Parathyroid adenoma (tissue), 2 donors: ENCODE data around the gene LGSN.

ENCODE experiments used
- H2AFZ ChIP-seq: fragments of 300-600 bp; sonication (generic); one replicate; pipeline ENCODE4 v1.7.0; 2017; ENCODE audit warnings: antibody characterized with exemption, mild to moderate bottlenecking
- H3K27ac ChIP-seq: fragments of 300-600 bp; sonication (generic); one replicate; pipeline ENCODE4 v1.7.0; 2017
- H3K27me3 ChIP-seq: fragments of 300-600 bp; sonication (generic); one replicate; pipeline ENCODE4 v1.7.0; 2017; ENCODE audit warnings: low read length; ENCODE audit not compliant: control insufficient read depth, insufficient read depth
- H3K36me3 ChIP-seq: fragments of 300-600 bp; sonication (generic); one replicate; pipeline ENCODE4 v1.7.0; 2017; ENCODE audit warnings: low read length; ENCODE audit not compliant: control insufficient read depth, insufficient read depth
- H3K4me1 ChIP-seq: fragments of 300-600 bp; sonication (generic); one replicate; pipeline ENCODE4 v1.7.0; 2017; ENCODE audit warnings: control low read depth
- H3K4me2 ChIP-seq: fragments of 300-600 bp; sonication (generic); one replicate; pipeline ENCODE4 v1.7.0; 2017; ENCODE audit warnings: low read length
- H3K4me3 ChIP-seq: fragments of 300-600 bp; sonication (generic); one replicate; pipeline ENCODE4 v1.7.0; 2017; ENCODE audit warnings: low read depth, low read length
- H3K79me2 ChIP-seq: fragments of 300-600 bp; sonication (generic); one replicate; pipeline ENCODE4 v1.7.0; 2017; ENCODE audit warnings: control low read depth
- H3K9ac ChIP-seq: fragments of 300-600 bp; sonication (generic); one replicate; pipeline ENCODE4 v1.7.0; 2017; ENCODE audit warnings: mild to moderate bottlenecking
- H3K9me3 ChIP-seq: fragments of 300-600 bp; sonication (generic); one replicate; pipeline ENCODE4 v1.7.0; 2017; ENCODE audit warnings: low read length; ENCODE audit not compliant: control insufficient read depth
- TF ChIP-seq, protein P1 (sequence below): fragments of 300-600 bp; sonication (generic); IDR thresholded peaks from one replicate; pipeline ENCODE4 v1.7.0; 2017; ENCODE audit warnings: antibody characterized with exemption, mild to moderate bottlenecking
- donor health status: primary hyperparathyroidism.

The LGSN gene

DNA sequence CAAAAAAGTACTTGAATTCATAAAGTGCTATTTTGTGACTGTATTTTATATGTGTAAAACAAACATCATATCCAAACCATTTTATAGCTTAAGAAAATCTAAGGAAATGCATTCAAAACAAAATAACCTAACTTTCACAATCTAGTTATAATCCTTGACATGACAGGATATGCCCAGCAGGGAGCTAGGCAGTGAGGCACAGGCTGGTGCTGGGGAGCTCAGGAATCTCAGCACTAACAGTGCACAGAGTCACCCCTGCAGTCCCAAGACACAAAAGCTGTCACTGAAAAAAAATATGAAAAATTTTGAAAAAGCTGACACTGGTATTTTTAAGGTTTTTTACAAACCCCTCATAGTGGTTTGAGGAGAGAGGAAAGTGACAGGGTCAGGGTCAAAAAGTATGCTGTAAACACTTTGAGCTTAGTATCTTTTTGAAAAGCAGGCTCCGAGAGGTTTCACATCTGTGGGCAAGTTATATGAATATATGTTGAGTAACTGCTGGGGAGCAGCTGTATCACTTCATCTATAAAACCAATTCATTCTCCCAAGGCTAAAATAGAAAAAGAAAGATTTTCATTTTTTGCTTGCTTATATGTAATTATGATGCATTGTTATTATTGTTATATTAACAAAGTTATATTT, 24.1 kb downstream of the LGSN start:
- Histone ChIP-seq H3K4me2 (no peak overlapping the region), H3K9me3 (no peaks in the 10 kb centered on the region), H3K27me3 (no peaks in the 10 kb centered on the region), H3K79me2 (no peaks in the 10 kb centered on the region), H3K9ac (no peak overlapping the region), H3K4me3 (no peak overlapping the region), H3K27ac (no peak overlapping the region), H3K4me1 (no peaks in the 10 kb centered on the region), H3K36me3 (no peaks in the 10 kb centered on the region), H2AFZ (no peak overlapping the region)
- TF ChIP-seq, protein P1, sequence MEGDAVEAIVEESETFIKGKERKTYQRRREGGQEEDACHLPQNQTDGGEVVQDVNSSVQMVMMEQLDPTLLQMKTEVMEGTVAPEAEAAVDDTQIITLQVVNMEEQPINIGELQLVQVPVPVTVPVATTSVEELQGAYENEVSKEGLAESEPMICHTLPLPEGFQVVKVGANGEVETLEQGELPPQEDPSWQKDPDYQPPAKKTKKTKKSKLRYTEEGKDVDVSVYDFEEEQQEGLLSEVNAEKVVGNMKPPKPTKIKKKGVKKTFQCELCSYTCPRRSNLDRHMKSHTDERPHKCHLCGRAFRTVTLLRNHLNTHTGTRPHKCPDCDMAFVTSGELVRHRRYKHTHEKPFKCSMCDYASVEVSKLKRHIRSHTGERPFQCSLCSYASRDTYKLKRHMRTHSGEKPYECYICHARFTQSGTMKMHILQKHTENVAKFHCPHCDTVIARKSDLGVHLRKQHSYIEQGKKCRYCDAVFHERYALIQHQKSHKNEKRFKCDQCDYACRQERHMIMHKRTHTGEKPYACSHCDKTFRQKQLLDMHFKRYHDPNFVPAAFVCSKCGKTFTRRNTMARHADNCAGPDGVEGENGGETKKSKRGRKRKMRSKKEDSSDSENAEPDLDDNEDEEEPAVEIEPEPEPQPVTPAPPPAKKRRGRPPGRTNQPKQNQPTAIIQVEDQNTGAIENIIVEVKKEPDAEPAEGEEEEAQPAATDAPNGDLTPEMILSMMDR: no peak

DNA sequence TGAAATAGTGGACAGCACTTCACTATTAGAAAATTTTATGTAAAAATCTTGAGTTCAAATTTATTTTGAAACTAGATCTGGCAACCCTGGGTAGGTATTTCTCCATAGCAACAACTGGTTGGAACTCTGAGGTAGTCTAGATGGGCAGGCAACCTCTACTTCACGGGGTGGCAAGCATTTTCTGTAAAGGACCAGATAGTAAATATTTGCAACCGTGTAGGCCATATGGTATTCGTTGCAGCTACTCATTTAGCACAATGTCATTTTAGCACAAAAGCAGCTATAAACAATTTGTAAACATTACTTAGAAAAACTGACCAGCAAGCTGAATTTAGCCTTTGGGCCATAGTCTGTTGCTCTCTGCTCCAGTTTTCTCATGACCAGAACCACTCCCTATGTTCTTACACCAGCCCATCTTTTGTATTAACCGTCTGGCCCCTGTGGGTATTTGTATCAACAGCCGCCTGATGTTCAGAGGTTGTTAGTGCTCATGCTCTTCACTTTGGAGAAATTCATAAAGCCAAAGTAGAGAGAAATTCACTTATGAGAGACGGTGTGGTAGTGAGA, 29.2 kb downstream of the LGSN start:
- Histone ChIP-seq H3K4me1 (no peaks in the 10 kb centered on the region), H3K27ac (no peak overlapping the region), H3K9me3 (no peaks in the 10 kb centered on the region), H3K4me2 (no peak overlapping the region), H2AFZ (no peak overlapping the region), H3K9ac (no peak overlapping the region), H3K27me3 (no peaks in the 10 kb centered on the region), H3K36me3 (no peaks in the 10 kb centered on the region), H3K4me3 (no peak overlapping the region), H3K79me2 (no peaks in the 10 kb centered on the region)
- TF ChIP-seq, protein P1: no peak

DNA sequence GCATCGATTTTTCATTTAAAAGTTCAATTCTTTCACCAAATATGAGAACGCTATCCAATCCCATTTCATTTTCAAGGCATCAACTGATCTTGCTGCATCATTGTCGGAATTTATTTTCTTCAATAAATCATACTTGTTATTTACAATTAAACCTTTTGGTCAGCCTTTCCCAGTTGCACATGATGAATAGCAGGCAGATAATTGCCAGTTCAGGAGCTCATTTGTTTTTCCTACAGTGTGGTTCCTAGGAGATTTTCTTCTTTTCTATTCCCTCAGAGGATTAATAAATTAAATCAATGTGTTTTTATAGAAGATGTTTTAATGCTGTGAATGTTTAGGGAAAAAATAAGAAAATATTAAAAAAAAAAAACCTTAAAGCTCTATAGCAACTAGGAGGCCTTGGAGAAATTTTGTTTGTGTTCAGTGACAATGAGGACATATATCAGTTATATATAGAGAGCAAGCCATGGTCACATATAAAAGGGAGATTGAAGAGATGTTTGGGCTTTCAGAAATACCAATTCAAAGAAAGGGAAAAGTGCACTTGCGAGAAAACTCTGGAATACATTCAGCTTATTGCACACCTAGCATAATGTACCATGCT, 30.4 kb downstream of the LGSN start:
- no peaks in the 10 kb centered on the region for H3K4me1 ChIP-seq
- no peak overlapping the region for H3K27ac ChIP-seq
- H3K36me3 ChIP-seq: no peaks in the 10 kb centered on the region
- H3K4me2 ChIP-seq: no peak overlapping the region
- H3K9me3 ChIP-seq: no peaks in the 10 kb centered on the region
- H2AFZ ChIP-seq: no peak overlapping the region
- TF ChIP-seq, protein P1: no peak
- no peaks in the 10 kb centered on the region for H3K27me3 ChIP-seq
- no peak overlapping the region for H3K9ac ChIP-seq
- no peaks in the 10 kb centered on the region for H3K79me2 ChIP-seq
- no peak overlapping the region for H3K4me3 ChIP-seq

DNA sequence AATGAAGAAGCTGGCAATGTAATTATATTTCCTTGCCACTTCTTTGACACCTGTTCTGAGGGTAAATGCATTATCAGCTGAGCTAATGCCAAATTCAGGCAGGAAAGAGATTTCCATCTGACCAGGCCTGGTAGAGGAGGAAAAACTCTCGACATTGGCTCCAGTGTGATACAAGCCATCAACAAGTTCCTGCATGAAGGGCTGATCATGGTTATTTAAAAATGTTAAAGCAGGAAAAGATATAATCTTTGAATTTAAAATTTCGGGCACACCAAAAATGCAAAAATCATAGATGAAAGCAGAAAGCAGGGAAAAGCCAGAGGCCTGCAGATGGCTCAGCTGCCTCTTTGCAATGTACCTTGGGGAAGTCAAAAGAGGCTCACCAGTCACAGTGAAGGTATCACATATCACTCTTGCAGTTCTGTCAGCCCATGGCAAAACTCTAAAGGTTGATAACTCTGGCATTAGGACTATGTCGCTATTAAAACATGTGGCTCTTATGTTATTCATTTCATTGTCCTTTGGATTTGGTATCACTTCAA, 39.1 kb downstream of the LGSN start:
- TF ChIP-seq, protein P1: no peak
- H3K9me3 ChIP-seq: no peaks in the 10 kb centered on the region

More for the DNA sequence above, 39.1 kb downstream of the LGSN start:
- H3K4me2 ChIP-seq: no peak overlapping the region
- H3K79me2 ChIP-seq: no peaks in the 10 kb centered on the region
- H3K4me3 ChIP-seq: no peak overlapping the region
- H3K27me3 ChIP-seq: no peaks in the 10 kb centered on the region
- H3K4me1 ChIP-seq: no peaks in the 10 kb centered on the region
- no peak overlapping the region for H2AFZ ChIP-seq
- no peak overlapping the region for H3K9ac ChIP-seq
- H3K27ac ChIP-seq: no peak overlapping the region
- no peaks in the 10 kb centered on the region for H3K36me3 ChIP-seq
